ENCODE results near the gene GPR37L1. TPM values are rescaled to one million over a fixed set of nuclear protein-coding genes. Genes with fewer than 3 reads are reported as not detected.
"Not testable (repeated sequence)": the region's sequence is repeated elsewhere in the genome, so short reads cannot be mapped to it uniquely, and the experiment has no call there.

The GPR37L1 gene
- polyA plus RNA-seq, 3 donors, result 0.04 to 0.06 TPM; not detected in 1

DNA sequence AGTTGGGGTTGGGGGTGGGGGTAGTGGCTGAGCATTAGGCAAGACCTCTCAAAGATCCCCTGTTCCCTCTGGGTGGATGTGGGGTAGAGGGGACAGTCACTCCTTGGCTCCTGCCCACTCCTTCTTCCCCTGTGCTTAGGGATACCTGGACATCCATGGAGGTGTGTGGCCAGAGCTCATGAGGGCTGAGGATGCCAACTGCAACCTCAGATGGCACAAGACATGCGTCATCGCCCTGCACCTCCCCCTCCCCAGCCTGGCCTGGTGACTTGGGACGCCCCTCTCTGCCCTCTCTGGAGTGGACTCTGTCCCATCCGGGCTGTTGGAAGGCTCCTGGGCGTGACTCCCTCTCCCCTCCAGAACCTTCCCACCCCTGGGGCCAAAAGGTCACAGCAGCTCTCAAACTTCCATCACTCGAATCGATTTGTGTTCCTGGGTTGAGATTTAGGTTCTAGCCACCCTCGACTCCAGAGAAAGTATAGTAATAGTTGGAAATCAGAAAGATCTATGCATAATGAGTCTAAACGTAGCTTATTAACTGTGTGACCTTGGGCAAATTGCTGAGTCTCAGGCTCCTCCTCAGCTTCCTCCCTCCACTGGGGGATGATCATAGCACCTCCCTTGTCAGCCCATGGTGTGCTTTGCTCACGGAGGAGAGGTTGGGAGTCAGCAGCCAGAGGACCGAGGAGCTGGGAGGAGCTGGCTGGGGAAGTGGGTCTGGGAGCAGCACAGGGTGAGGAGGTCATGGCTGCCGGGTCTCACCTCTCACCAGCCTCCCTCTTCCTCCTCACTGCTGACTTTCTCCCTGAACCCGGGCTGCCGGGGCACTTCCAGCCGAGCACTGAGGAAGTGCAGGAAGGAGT lies 39.9 kb downstream of the GPR37L1 start:
- DNase-seq (ENCODE audit: extremely low read depth in 1 of 11, low read depth in 9 of 11, low spot score in 4 of 11), result no peak

DNA sequence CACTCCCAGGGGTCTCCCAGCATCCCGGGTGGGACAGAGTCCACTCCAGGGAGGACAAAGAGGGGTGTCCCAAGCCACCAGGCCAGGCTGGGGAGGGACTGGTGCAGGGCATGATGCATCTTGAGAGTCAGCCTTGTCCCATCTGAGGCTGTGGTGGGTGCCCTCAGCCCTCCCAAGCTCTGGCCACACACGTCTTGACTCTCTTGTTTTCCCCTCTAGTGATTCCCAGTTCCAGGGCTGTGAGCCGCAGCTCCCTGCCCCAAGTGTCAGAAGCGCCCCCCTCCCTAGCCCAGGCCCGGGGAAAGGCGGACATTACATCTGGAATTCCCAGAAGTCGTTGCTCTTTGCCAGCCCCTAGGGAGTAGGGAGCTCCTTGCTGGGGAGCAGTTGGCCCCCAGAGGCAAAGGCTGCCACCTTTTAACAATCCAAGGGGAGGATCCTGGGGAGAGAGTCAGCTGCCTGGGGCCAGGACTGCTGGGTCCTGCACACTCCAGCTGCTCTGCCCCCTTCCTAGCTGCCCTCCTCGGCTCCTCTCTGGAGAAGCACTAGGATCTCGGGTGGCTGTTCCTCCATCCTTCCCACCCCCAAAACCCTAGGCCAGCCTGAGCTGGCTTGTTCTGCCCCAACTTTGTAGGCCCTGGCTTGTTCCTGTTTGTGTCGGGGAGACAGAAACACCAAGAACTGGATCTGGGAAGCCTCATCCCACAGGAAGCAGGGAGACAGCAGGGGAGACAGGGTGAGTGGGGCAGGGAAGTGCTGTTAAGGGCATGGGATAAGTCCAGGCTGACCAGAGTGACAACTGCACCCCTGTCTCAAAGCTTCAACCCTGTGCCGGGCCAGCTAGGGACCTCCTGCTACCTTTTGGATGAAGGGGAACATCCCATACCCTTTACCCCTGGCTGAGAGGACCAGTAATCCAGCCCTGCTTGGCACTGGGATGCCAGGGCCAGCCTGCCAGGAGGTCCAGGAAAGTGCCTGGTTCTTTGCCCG lies 40.9 kb downstream of the GPR37L1 start:
- DNase-seq (ENCODE audit: extremely low read depth in 1 of 11, low read depth in 9 of 11, low spot score in 4 of 11), result no peak

DNA sequence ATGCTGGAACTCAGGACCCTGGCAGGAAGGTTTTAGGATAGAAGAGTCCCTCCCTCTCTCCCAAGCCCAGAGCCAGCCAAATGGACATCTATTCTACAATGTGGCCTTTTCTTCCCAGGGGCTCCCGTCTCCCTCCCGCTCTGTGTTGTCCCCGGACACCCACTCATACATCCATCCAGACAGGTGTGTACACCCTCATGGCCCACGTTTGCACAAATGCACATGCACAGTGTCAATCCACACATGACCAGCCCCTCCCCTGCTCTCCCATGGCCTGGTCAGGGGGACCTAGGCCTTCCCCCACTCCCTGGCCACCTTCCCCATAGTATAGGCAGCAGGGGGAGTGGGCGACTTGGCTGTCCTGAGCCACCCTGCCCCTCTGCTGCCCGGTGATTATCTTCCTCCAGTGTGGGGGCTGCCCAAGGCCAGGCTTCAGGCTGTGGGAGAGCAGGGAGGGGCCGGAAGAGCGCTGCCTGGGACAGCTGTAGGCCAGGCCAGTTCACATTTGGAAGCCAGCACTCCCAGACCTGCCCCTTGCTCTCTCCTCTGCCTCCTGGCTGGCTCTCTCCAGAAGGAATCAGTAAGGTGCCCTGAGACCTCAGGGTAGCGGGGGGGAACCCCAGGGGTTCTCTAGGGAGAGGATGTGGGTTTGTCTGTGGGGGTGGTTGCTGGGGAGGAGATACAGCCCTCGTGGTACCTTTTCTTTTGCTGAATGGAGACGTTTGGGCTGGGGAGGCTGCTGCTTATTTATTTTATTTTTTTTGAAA lies 41.7 kb downstream of the GPR37L1 start:
- DNase-seq (ENCODE audit: extremely low read depth in 1 of 11, low read depth in 9 of 11, low spot score in 4 of 11), result no peak

DNA sequence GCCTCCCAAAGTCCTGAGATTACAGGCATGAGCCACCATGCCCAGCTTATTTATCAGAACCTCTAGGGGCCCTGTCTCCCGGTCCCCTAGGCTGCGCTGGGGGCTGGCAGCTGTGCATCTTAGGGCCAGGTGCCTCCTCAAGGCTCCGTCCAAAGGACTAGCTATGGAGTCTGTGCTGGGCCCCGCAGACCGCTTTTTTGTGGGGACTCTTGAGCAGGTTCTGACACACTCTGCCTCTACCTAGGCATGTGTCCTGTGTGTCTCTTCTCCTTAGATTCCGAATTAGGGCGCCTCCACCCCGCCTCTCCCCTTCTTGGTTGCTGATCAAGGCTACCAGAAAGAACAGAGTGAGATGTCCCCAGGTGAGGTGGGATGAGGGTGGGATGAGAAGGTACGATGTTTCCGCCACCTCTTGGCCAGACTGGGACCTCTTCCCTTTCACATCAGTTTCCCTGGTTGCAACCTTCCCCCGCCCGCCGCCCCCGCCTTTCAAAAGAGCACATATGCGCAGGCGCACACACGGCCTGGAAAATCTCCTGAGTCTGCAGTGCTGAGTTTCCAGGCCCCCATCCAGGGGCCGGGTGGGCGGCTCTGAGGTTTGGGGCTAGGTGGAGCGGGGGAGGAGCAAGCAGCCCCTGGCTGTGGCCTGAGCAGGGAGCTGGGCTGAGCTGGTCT lies 42.7 kb downstream of the GPR37L1 start:
- DNase-seq (ENCODE audit: extremely low read depth in 1 of 11, low read depth in 9 of 11, low spot score in 4 of 11), result no peak

DNA sequence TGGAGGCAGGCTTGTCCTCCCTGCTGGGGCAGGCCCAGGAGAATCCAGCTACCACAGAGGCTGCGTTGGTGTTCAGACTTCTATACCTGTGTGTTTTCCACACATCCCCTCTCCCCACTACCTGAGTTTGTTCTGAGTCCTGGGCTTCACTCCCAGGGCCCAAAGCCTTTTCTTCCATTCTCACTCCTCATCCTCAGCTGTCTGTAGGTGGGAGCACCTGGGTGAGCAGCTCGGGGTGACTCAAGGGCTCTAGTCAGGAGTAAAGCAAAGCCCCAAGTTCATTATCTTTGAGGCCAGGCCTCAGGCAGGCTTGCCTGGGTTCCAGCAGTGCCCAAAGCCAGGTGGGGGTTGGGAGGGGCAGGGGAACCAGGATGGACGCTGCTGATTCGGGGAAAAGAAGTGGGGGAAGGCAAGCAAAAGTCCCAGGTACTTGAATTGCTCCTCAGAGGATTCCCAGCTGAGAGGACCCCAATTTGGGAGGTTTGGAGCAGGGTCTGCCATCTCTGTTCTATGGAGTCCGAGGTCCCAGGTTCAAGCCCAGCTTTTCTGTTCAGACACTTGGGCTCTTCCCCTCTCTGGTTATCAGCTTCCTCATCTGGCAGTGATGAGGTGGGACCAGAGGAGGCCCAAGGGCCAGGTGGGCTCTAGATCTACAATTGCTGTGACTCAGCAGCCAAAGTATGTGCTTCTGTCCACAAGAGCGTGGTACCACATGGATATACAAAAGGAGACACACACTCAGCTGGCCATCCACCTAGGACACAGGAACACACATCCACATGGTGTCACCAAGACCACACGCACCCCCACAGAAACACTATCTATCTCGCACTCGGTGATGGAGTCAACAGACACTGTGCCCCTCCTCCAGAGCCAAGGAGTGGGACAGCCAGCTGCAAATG lies 43.5 kb downstream of the GPR37L1 start:
- no peak for DNase-seq (ENCODE audit: extremely low read depth in 1 of 11, low read depth in 9 of 11, low spot score in 4 of 11)

DNA sequence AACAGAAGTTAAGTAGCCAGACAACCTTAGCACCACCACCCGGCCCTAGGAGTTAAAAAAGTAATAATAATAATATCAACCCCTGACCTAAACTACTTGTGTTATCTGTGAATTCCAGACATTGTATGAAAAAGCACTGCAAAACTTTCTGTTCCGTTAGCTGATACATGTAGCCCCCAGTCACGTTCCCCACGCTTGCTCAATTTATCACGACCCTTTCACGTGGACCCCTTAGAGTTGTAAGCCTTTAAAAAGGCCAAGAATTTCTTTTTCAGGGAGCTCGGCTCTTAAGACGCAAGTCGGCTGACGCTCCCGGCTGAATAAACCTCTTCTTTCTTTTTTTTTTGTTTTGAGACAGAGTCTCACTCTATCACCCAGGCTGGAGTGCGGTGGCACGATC lies 44.3 kb downstream of the GPR37L1 start:
- DNase-seq (ENCODE audit: extremely low read depth in 1 of 11, low read depth in 9 of 11, low spot score in 4 of 11), result not testable (repeated sequence)

DNA sequence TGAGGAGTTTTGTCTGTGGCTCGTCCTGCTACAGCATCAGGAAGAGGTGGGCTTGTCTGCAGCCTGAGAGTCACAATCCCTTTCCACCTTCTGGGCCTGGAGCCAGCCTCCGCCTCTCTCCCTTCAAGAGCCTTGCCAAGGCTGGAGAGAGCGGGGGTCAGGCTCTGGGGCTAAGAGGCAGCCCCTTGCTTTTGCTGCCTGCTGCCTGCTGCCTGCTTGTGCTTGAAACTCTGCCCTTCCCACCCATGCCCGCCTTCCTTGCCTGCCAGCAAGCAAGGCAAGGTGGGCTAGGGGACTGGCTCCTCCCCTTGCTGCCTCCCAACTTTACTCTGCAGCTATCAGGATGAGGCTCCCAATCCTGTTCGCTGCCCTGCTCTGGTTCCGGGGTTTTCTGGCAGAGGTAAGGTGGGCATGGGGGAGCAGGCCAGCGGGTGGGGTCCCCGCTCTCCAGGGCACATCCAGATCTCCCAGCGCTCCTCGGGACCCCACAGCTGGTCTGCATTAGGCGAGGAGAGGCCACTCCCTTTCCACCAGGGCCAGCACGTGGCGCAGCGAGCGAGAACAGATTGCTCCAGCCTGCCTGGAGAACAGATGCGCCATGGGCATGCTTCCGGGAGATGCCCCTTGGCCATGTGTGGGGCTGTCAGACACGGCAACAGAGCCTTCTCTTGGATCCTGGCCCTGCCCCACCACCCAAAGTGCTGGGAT lies 45.1 kb downstream of the GPR37L1 start:
- no peak for DNase-seq (ENCODE audit: extremely low read depth in 1 of 11, low read depth in 9 of 11, low spot score in 4 of 11)

DNA sequence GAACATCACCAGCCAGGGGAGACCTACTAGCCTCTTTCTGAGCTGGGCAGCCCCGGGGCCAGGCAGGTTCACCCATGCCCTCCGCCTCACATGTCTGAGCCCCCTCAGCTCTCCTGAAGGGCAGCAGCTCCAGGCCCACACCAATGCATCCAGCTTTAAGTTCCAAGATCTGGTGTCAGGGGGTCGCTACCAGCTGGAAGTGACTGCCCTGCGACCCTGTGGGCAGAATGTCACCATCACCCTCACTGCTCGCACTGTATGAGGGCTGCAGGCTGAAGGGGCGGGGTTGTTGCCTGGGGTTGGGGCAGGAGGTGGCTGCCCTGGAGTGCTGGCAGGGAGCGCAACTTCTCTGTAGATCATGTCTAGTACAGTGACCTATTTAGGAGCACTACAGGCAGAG lies 46.1 kb downstream of the GPR37L1 start:
- no peak for DNase-seq (ENCODE audit: extremely low read depth in 1 of 11, low read depth in 9 of 11, low spot score in 4 of 11)

DNA sequence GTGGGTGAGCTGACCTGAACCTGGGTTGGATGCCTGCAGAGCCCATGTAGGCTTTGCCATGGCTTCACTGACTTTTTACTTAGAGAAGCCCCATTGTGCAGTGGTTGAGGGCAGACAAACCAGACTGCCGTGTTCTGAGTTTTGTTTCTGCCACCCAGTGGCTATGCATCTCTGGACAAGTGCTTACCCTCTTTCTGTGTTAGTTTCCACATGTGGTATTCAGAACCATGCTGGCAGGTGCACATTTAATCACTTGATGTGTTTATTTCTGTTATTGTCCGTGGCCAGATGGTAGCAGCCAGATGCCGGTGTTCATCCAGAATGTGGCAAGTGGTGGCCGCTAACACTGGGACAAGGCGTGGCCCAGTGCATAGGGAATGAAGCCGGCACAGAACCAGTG lies 48.0 kb downstream of the GPR37L1 start:
- no peak for DNase-seq (ENCODE audit: extremely low read depth in 1 of 11, low read depth in 9 of 11, low spot score in 4 of 11)

DNA sequence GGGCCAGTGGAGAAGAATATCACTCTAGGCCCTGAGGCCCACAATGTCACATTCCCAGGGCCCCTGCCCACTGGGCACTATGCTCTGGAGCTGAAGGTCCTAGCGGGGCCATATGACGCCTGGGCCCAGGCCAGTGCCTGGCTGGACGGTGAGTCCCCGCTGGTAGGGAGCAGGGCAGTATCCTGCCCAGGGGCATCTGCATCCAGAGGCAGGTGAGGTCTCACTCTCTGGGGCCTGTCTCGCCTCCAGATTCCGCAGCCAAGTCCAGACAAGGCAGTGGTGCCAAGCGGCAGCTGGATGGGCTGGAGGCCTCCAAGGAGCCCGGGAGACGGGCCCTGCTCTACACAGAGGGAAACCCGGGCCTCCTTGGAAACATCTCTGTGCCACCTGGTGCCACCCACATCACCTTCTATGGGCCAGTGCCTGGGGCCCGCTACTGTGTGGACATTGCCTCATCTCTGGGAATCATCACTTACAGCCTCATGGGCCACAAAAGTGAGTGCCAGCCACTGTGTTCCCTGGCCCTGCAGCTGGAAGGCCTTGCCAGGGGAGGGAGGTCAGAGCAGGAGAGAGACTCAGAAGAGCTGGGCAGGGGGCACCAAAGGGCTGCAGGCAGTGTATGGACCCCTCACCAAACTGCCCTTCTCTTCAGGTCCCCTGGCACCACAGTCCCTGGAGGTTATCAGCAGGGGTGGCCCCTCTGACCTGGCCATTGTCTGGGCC lies 48.7 kb downstream of the GPR37L1 start:
- DNase-seq (ENCODE audit: extremely low read depth in 1 of 11, low read depth in 9 of 11, low spot score in 4 of 11), result no peak

DNA sequence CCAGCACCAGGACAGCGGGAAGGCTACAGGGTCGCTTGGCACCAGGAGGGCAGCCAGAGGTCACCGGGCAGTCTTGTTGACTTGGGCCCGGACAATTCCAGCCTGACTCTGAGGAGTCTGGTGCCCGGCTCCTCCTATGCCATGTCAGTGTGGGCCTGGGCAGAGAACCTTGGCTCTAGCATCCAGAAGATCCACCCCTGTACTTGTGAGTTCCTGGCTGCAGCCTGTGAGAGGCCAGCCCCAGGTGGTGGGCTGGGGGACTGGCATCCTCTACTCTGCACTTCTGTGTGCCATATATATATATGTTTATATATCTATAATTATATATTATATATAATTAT lies 49.3 kb downstream of the GPR37L1 start:
- DNase-seq (ENCODE audit: extremely low read depth in 1 of 11, low read depth in 9 of 11, low spot score in 4 of 11), result no peak

DNA sequence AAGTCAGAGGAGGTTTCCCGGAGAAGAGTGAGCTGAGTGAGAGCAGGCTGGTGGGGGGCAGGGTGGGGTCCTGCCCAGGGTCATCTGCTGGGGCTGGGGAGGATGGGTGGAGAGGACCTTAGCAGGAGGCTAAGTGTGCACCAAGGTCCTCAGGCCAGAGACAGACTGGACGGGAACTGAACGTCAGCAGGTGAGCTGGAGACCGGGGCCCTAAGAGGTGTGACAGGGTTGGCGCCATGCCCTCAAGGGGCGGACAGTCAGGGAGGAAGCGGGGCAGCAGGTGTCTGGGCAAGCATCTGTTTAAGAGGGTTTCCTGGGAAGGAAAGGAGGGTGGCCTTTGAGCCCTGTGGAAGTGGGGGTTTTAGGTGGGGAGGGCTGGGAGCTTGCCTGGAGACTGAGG lies 51.3 kb downstream of the GPR37L1 start:
- no peak for DNase-seq (ENCODE audit: extremely low read depth in 1 of 11, low read depth in 9 of 11, low spot score in 4 of 11)

DNA sequence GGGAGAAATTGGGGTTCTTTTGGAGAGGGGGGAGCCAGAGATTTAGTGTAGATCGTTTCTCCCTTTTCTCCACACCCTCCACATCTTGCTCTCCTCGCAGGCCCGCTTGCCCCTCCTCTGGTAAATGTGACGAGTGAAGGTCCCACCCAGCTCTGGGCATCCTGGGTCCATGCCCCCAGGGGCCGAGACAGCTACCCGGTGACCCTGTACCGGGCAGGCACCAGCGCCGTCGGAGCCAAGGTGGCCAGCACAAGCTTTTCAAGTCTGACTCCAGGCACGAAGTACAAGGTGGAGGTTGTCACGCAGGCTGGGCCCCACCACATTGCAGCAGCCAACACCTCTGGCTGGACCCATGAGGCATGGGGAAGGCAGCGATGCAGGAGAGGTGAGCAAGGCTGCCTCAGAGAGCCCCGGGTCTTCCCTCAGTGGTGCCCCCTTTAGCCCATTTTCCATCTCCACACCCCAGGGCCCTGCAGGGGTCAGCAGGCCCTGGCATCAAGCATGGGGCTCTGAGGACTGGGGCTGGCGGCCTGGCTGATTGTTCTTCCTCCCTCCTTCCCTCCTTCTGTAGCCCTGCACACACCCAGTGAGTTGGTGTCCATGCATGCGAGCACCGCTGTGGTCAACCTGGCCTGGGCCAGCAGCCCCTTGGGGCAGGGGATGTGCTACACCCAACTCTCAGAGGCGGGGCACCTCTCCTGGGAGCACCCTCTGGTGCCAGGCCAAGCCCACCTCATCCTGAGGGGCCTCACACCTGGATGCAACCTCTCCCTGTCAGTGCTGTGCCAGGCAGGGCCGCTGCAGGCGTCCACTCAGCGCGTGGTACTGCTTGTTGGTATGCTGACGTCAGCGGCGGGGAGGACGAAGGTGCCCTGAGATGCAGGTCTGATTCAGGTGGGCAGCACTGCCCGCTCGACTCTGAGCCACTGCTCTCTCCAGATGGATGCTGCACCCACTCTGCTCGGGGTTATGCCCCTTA lies 54.5 kb downstream of the GPR37L1 start:
- no peak for DNase-seq (ENCODE audit: extremely low read depth in 1 of 11, low read depth in 9 of 11, low spot score in 4 of 11)

DNA sequence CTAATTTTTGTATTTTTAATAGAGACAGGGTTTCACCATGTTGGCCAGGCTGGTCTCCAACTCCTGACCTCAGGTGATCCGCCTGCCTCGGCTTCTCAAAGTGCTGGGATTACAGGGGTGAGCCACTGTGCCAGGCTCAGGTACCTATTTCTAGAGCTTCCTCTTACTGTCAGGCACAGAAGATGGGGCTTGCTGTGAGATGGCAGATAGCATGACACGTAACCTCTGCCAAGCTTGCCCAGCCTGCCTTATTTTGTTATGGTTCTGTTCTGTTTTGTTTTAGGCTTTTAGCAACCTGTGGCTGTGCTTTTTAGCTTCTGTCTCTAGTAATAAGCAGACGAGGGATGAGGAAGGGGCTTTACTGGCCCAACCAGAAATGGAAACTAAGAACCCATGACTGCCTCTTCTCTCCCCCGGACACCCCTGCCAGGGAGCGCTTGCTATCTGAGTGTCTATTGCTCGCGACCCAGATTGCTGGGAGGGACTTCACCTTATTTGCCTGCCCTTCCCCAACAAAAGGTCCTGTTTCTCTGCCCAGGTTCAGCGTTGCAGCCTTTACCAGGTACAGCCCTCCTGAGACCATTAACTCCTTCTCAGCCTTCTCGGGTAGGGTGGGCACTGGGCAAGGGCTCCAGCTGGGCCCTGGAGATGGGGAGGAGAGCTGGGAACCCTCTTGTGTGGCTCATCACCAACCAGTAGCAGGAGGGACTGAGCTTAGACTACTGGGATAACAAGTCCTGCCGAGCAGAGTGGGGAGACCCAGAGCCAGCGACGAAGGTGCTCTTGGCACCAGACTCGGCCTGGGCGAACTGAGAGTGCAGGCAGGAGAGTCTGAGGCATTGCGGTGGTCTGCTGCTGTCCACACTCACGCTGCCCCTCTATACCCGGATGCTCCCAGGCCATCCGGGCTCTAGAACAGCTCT lies 57.4 kb downstream of the GPR37L1 start:
- DNase-seq (ENCODE audit: extremely low read depth in 1 of 11, low read depth in 9 of 11, low spot score in 4 of 11), result no peak

DNA sequence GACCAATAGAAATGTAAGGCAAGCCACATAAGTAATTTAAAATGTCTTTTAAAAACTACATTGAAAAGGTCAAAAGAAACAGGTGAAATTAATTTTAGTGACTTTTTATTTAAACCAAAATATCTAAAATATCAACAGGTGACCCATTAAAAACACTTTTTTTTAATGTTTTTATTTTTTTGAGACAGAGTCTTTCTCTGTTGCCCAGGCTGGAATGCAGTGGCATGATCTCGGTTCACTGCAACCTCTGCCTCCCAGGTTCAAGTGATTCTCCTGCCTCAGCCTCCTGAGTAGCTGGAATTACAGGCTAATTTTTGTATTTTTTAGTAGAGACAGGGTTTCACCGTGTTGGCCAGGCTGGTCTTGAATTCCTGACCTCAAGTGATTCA lies 58.0 kb downstream of the GPR37L1 start:
- not testable (repeated sequence) for DNase-seq (ENCODE audit: extremely low read depth in 1 of 11, low read depth in 9 of 11, low spot score in 4 of 11)

Measured in renal cortex interstitium (tissue), 11 donors.